OCI-LY1 (cell line): ENCODE data around the gene LINGO1.

ENCODE experiments used
- H2AFZ ChIP-seq: fragments of 200-600 bp; sonication (generic), shearing (Covaris generic); 2 replicates; pipeline ENCODE4 v1.6.0; 2014; ENCODE audit warnings: antibody characterized with exemption, mild to moderate bottlenecking, low read length
- H3F3A ChIP-seq: fragments of 200-600 bp; sonication (generic), shearing (Covaris generic); 2 replicates; pipeline ENCODE4 v1.6.0; 2014; ENCODE audit warnings: mild to moderate bottlenecking, antibody characterized with exemption, low read length, moderate library complexity; ENCODE audit not compliant: insufficient read depth
- H3K27ac ChIP-seq: fragments of 200-600 bp; sonication (generic); 2 replicates; pipeline ENCODE4 v1.5.1; 2014; ENCODE audit warnings: low read length, mixed run types, mild to moderate bottlenecking, low read depth; ENCODE audit not compliant: poor library complexity, severe bottlenecking
- H3K27me3 ChIP-seq: fragments of 200-600 bp; sonication (generic); 2 replicates; pipeline ENCODE4 v1.6.0; 2014; ENCODE audit warnings: antibody characterized with exemption, mild to moderate bottlenecking, low read length, moderate library complexity; ENCODE audit not compliant: insufficient read depth
- H3K36me3 ChIP-seq: fragments of 200-600 bp; sonication (generic); 2 replicates; pipeline ENCODE4 v1.6.1; 2014; ENCODE audit warnings: mild to moderate bottlenecking, antibody characterized with exemption, low read length, moderate library complexity, mixed read lengths; ENCODE audit not compliant: insufficient read depth
- H3K4me1 ChIP-seq: fragments of 200-600 bp; sonication (generic); 2 replicates; pipeline ENCODE4 v1.5.1; 2014; ENCODE audit warnings: mild to moderate bottlenecking, low read length, moderate library complexity; ENCODE audit not compliant: insufficient read depth, severe bottlenecking
- H3K4me2 ChIP-seq: fragments of 200-600 bp; sonication (generic), shearing (Covaris generic); 2 replicates; pipeline ENCODE4 v1.6.1; 2014; ENCODE audit warnings: low read length
- H3K4me3 ChIP-seq: fragments of 200-600 bp; sonication (generic); 2 replicates; pipeline ENCODE4 v1.5.1; 2014; ENCODE audit warnings: low read length, low read depth, mild to moderate bottlenecking, mixed read lengths; ENCODE audit not compliant: poor library complexity, severe bottlenecking
- H3K79me2 ChIP-seq: fragments of 200-600 bp; shearing (Covaris generic); 2 replicates; pipeline ENCODE4 v1.6.1; 2016; ENCODE audit warnings: mixed run types, low read length, mixed read lengths; ENCODE audit not compliant: insufficient read depth
- H3K9ac ChIP-seq: fragments of 200-600 bp; sonication (generic), shearing (Covaris generic); 2 replicates; pipeline ENCODE4 v1.6.1; 2014; ENCODE audit warnings: mild to moderate bottlenecking, low read length, mixed read lengths
- H3K9me2 ChIP-seq: fragments of 200-600 bp; sonication (generic), shearing (Covaris generic); 2 replicates; pipeline ENCODE4 v1.6.1; 2014; ENCODE audit warnings: low read depth, mild to moderate bottlenecking, low read length, mixed read lengths
- H3K9me3 ChIP-seq: fragments of 200-600 bp; shearing (Covaris generic); 2 replicates; pipeline ENCODE4 v1.6.1; 2014; ENCODE audit warnings: low read length, mixed read lengths
- H4K20me1 ChIP-seq: fragments of 200-600 bp; sonication (generic), shearing (Covaris generic); 2 replicates; pipeline ENCODE4 v1.6.0; 2016; ENCODE audit warnings: mild to moderate bottlenecking, low read length; ENCODE audit not compliant: insufficient read depth
- EZH2 ChIP-seq: fragments of 200-600 bp; sonication (generic), shearing (Covaris generic); IDR thresholded peaks from 2 replicates; pipeline ENCODE4 v1.8.0; 2017; ENCODE audit warnings: borderline replicate concordance, mixed run types, mild to moderate bottlenecking, antibody characterized with exemption, low read length, moderate library complexity, mixed read lengths
- TF ChIP-seq, protein P1 (sequence below): fragments of 200-600 bp; sonication (generic), shearing (Covaris generic); IDR thresholded peaks from 2 replicates; pipeline ENCODE4 v1.5.1; 2017; ENCODE audit warnings: mild to moderate bottlenecking, antibody characterized with exemption, low read length, moderate library complexity, mixed read lengths

Gene LINGO1

DNA sequence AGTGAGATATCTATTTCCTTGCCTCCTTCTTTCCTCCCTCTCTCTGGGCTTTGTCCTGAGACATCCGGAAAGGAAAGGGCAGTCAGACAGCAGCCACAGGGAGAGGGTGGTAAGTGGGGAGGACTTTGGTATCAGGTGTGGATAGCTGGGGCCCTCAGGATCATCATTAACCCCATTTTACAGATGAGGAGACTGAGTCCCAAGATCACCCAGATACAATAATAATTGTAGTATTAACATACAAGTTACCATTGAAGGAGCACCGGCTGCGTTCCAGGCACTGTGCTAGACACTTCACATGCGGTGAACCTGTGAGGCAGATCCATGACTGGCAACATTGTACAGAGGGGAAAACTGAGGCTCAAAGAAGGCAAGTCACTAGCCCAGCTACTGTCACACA, 15.2 kb upstream of the LINGO1 start:
- no peaks in the 10 kb centered on the region for H3K9me3 ChIP-seq
- H3K9me2 ChIP-seq: no peaks in the 10 kb centered on the region
- H3F3A ChIP-seq: no peaks in the 10 kb centered on the region
- H3K4me3 ChIP-seq: no peak overlapping the region
- no peak overlapping the region for H3K9ac ChIP-seq
- no peak overlapping the region for H3K4me2 ChIP-seq
- TF ChIP-seq, protein P1, sequence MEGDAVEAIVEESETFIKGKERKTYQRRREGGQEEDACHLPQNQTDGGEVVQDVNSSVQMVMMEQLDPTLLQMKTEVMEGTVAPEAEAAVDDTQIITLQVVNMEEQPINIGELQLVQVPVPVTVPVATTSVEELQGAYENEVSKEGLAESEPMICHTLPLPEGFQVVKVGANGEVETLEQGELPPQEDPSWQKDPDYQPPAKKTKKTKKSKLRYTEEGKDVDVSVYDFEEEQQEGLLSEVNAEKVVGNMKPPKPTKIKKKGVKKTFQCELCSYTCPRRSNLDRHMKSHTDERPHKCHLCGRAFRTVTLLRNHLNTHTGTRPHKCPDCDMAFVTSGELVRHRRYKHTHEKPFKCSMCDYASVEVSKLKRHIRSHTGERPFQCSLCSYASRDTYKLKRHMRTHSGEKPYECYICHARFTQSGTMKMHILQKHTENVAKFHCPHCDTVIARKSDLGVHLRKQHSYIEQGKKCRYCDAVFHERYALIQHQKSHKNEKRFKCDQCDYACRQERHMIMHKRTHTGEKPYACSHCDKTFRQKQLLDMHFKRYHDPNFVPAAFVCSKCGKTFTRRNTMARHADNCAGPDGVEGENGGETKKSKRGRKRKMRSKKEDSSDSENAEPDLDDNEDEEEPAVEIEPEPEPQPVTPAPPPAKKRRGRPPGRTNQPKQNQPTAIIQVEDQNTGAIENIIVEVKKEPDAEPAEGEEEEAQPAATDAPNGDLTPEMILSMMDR: no peak
- no peak for TF ChIP-seq EZH2
- no peak overlapping the region for H2AFZ ChIP-seq
- no peak overlapping the region for H3K27ac ChIP-seq
- H3K27me3 ChIP-seq: no peaks in the 10 kb centered on the region
- H4K20me1 ChIP-seq: no peaks in the 10 kb centered on the region
- no peaks in the 10 kb centered on the region for H3K79me2 ChIP-seq
- no peaks in the 10 kb centered on the region for H3K36me3 ChIP-seq
- H3K4me1 ChIP-seq: no peaks in the 10 kb centered on the region

DNA sequence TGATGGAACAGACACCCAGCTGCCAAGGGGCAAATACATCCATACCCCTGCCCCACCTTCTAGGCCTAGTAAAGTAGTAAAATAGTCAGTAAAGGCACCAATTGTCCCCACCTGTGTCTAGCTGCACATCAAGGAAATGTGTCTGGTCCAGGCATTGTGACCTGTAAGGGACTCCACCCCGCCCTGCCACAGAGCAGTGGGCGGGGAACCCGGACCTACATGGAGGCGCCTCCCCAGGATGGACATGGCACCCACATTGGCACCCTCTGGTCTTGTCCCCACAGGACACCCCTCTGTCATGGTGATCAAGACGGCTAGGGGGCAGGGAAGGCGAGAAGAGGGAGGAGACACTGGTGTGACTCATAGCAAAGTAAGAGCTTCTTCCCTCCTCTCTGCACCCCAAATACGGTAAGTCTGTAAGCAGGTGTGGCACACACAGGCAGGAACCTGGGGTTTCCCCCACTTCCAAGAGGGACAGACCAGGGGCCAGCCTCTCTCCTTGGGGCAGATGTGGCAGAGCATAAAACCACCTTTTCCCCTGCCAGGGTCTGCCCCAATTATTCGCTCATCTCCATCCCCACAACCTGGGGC, 13.5 kb upstream of the LINGO1 start:
- Histone ChIP-seq H3K9me2 (no peaks in the 10 kb centered on the region), H3K27ac (no peak overlapping the region), H3K9me3 (no peaks in the 10 kb centered on the region), H3K4me1 (no peaks in the 10 kb centered on the region), H3K79me2 (no peaks in the 10 kb centered on the region), H4K20me1 (no peaks in the 10 kb centered on the region), H3F3A (no peaks in the 10 kb centered on the region), H3K4me3 (no peak overlapping the region), H2AFZ (no peak overlapping the region), H3K4me2 (no peak overlapping the region), H3K36me3 (no peaks in the 10 kb centered on the region), H3K9ac (no peak overlapping the region), H3K27me3 (no peaks in the 10 kb centered on the region)
- TF ChIP-seq, protein P1: no peak
- no peak for TF ChIP-seq EZH2

- Histone ChIP-seq H3K79me2 (no peaks in the 10 kb centered on the region), H3K36me3 (no peaks in the 10 kb centered on the region), H3K27me3 (no peaks in the 10 kb centered on the region), H3K27ac (no peak overlapping the region), H3K4me3 (no peak overlapping the region), H3K4me1 (no peaks in the 10 kb centered on the region), H3K9me3 (no peaks in the 10 kb centered on the region), H4K20me1 (no peaks in the 10 kb centered on the region), H3F3A (no peaks in the 10 kb centered on the region), H2AFZ (no peak overlapping the region), H3K9ac (no peak overlapping the region), H3K4me2 (no peak overlapping the region), H3K9me2 (no peaks in the 10 kb centered on the region)
- TF ChIP-seq, protein P1: no peak
- TF ChIP-seq EZH2: no peak
These were observed 12.9 kb upstream of the LINGO1 start for GRCh38 chr15:77645602-77646001.
